ENCODE measurements around the gene C10orf120. TPM values are rescaled to one million over a fixed set of nuclear protein-coding genes. Genes with fewer than 3 reads are reported as not detected.

Gene C10orf120
- total RNA-seq (ENCODE audit: unreplicated experiment) = not detected
- long read RNA-seq = 0 reads

DNA sequence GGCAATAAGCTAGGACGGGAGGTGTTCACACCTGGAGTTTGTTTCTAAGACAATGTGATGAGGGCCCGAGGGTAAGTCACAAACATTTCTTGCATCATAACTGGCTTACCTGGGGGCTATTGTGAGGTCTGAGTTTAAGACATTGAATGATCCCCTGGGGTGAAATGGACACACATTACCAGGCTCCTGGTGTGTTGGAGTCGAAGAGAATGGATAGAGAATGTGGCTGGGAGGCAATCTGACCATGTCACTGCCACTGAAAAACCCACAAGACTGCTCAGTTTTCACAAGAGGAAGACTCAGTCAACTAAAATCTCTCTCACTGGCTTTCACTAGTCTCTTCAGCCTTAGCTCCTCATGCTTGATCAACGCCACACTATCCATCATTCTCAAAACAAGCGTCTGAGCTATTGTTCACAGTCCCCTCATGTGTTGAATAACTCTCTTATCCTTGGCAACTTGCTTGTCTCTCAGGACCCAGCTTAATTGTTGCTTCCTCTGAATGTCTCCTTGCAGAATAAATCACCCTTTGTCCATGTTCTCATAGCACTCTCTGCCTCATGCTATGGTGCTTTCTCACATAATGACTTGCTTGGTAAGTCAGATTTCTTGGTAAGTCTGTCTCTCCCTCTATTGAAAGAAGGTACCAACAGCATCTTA lies at the start of gene C10orf120:
Gene C10orf120 (minus strand): TSS at position 51 of the 660 bp plus-strand sequence. CDS start 56 bp downstream, outside the sequence.
- Mint-ChIP-seq H3K27me3 (ENCODE audit: unreplicated experiment) (peaks cover 3% of the 10 kb centered on the region), H3K27ac (ENCODE audit: unreplicated experiment) (no peak within 1 kb of the TSS), H3K4me3 (ENCODE audit: unreplicated experiment) (no peak within 1 kb of the TSS), H3K4me1 (ENCODE audit: low read depth, unreplicated experiment) (no peaks in the 10 kb centered on the region), H3K9me3 (ENCODE audit: unreplicated experiment) (no peaks in the 10 kb centered on the region), H3K36me3 (ENCODE audit: unreplicated experiment) (no peaks in the 10 kb centered on the region)
- no peak for DNase-seq
- TF ChIP-seq, protein P1, sequence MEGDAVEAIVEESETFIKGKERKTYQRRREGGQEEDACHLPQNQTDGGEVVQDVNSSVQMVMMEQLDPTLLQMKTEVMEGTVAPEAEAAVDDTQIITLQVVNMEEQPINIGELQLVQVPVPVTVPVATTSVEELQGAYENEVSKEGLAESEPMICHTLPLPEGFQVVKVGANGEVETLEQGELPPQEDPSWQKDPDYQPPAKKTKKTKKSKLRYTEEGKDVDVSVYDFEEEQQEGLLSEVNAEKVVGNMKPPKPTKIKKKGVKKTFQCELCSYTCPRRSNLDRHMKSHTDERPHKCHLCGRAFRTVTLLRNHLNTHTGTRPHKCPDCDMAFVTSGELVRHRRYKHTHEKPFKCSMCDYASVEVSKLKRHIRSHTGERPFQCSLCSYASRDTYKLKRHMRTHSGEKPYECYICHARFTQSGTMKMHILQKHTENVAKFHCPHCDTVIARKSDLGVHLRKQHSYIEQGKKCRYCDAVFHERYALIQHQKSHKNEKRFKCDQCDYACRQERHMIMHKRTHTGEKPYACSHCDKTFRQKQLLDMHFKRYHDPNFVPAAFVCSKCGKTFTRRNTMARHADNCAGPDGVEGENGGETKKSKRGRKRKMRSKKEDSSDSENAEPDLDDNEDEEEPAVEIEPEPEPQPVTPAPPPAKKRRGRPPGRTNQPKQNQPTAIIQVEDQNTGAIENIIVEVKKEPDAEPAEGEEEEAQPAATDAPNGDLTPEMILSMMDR (IDR thresholded peaks at IDR 0.05; ENCODE audit: partially characterized antibody, unreplicated experiment) = no peak

DNA sequence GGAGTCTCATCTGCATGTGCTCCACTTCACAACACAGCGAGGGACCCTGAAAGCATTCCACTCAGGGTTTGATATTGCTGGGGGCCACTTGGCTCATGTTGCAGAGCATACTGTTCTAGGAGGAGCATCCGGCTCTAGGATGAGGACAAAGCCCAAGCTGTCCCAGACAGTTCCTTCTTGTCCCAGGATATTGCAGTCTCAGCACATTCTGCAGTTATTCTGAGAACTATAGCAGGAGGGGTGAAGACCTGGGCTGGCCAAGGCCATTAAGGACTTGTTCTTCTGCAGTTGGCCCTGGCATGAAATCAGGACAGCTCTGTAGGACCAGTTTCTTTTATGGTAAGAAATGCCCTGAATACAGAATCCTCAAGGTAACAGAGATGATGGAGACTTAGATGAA lies 48.9 kb upstream of the C10orf120 start:
- no peak overlapping the region for H3K4me3 Mint-ChIP-seq (ENCODE audit: unreplicated experiment)
- no peaks in the 10 kb centered on the region for H3K4me1 Mint-ChIP-seq (ENCODE audit: low read depth, unreplicated experiment)
- H3K27me3 Mint-ChIP-seq (ENCODE audit: unreplicated experiment) = no peaks in the 10 kb centered on the region
- no peak overlapping the region for H3K27ac Mint-ChIP-seq (ENCODE audit: unreplicated experiment)
- TF ChIP-seq, protein P1 (IDR thresholded peaks at IDR 0.05; ENCODE audit: partially characterized antibody, unreplicated experiment) = no peak
- H3K9me3 Mint-ChIP-seq (ENCODE audit: unreplicated experiment) = no peaks in the 10 kb centered on the region
- DNase-seq = no peak
- H3K36me3 Mint-ChIP-seq (ENCODE audit: unreplicated experiment) = no peaks in the 10 kb centered on the region

DNA sequence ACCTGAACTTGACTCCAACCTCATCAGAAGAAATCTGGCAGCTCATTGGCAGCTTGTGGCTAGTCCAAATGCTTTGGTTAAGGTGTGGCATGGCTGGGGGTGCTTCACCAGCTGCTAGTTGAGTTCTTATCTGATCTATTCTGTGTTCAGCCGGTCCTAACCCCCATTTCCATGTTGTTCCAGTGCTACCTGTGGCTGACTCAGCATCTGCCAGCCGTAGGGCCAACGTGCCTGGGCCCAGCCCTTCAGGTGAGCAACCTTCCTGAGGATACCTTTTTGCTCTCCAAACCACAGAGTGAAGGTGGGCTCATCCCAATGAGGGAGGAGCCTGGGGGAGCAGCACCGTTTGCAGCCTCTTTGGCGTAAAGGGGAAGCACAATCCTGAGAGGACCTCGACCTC lies 46.8 kb upstream of the C10orf120 start:
- H3K4me1 Mint-ChIP-seq (ENCODE audit: low read depth, unreplicated experiment) = no peaks in the 10 kb centered on the region
- no peaks in the 10 kb centered on the region for H3K9me3 Mint-ChIP-seq (ENCODE audit: unreplicated experiment)
- no peaks in the 10 kb centered on the region for H3K27me3 Mint-ChIP-seq (ENCODE audit: unreplicated experiment)
- H3K27ac Mint-ChIP-seq (ENCODE audit: unreplicated experiment) = no peak overlapping the region
- TF ChIP-seq, protein P1 (IDR thresholded peaks at IDR 0.05; ENCODE audit: partially characterized antibody, unreplicated experiment) = no peak
- DNase-seq = no peak
- no peak overlapping the region for H3K4me3 Mint-ChIP-seq (ENCODE audit: unreplicated experiment)
- H3K36me3 Mint-ChIP-seq (ENCODE audit: unreplicated experiment) = no peaks in the 10 kb centered on the region

DNA sequence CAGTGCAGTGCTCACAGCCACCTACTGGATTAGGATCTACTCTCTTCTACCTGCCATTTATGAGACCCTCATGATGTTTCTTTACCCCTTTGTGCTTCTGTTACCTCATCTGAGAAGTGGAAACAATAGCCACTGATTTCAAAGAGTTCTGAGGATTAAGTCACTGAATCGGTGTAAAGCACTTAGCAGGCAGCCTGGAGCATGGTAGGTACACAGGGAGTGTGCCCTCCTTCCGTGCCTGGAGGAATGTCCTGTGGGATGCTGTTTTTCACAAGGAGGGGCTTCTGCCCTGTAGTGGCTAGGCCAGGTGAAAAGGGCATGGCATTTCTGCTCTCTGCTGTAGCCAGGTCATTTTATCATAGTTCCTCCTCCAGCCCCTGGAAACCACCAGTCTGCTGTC lies 44.6 kb upstream of the C10orf120 start:
- no peaks in the 10 kb centered on the region for H3K4me1 Mint-ChIP-seq (ENCODE audit: low read depth, unreplicated experiment)
- no peak overlapping the region for H3K4me3 Mint-ChIP-seq (ENCODE audit: unreplicated experiment)
- H3K27me3 Mint-ChIP-seq (ENCODE audit: unreplicated experiment) = no peaks in the 10 kb centered on the region
- H3K36me3 Mint-ChIP-seq (ENCODE audit: unreplicated experiment) = no peaks in the 10 kb centered on the region
- no peak overlapping the region for H3K27ac Mint-ChIP-seq (ENCODE audit: unreplicated experiment)
- no peaks in the 10 kb centered on the region for H3K9me3 Mint-ChIP-seq (ENCODE audit: unreplicated experiment)
- TF ChIP-seq, protein P1 (IDR thresholded peaks at IDR 0.05; ENCODE audit: partially characterized antibody, unreplicated experiment) = no peak
- DNase-seq = no peak

DNA sequence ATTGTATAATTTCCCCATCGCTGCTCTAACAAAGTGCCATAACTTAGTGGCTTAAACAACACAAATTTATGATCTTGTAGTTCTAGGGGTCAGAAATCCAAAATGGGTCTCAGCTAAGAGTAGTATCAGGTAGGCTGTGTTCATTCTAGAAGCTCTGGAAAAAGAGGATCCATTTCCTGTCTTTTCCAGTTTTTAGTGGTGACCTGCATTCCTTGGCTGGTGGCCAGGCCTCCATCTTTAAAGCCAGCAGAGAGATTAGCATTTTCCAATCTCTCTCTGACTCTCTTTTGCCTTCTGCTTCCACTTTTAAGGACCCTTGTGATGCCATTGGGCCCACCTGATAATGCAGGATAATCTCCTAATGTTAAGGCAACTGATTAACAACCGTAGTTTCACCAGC lies 41.0 kb upstream of the C10orf120 start:
- TF ChIP-seq, protein P1 (IDR thresholded peaks at IDR 0.05; ENCODE audit: partially characterized antibody, unreplicated experiment) = no peak
- Mint-ChIP-seq H3K27me3 (ENCODE audit: unreplicated experiment) (no peaks in the 10 kb centered on the region), H3K36me3 (ENCODE audit: unreplicated experiment) (no peaks in the 10 kb centered on the region), H3K27ac (ENCODE audit: unreplicated experiment) (no peak overlapping the region), H3K4me3 (ENCODE audit: unreplicated experiment) (no peak overlapping the region), H3K9me3 (ENCODE audit: unreplicated experiment) (no peaks in the 10 kb centered on the region), H3K4me1 (ENCODE audit: low read depth, unreplicated experiment) (no peaks in the 10 kb centered on the region)
- no peak for DNase-seq
